ENCODE results near the gene LRRC14B.
"Not testable (repeated sequence)": the region's sequence is repeated elsewhere in the genome, so short reads cannot be mapped to it uniquely, and the experiment has no call there.

GRCh38 chr5:227375-227774, 36.1 kb downstream of the LRRC14B start:
- TF ChIP-seq ZNF274 (IDR thresholded peaks at IDR 0.05; ENCODE audit: low read depth, low read length); SUZ12 (IDR thresholded peaks at IDR 0.05; ENCODE audit: extremely low read depth, insufficient read depth, insufficient read length): not testable (repeated sequence)

All from NT2/D1 (cell line).